ENCODE data around the gene ZBTB26.
A peak's percentile ranks its signal among the peaks of the same experiment; 100 is the strongest.
"Not testable (repeated sequence)": the region's sequence is repeated elsewhere in the genome, so short reads cannot be mapped to it uniquely, and the experiment has no call there.

Gene ZBTB26

GRCh38 chr9:122922713-122923112, 8.6 kb downstream of the ZBTB26 start:
- DNase-seq, result no peak

- DNase-seq, result no peak
Measured at GRCh38 chr9:122918310-122918709, 13.0 kb downstream of the ZBTB26 start.

- DNase-seq, result peak; percentile 28 to 81 (median 66)
Measured at GRCh38 chr9:122912964-122913673, 18.2 kb downstream of the ZBTB26 start, which contains the start of gene ZBTB6. Gene ZBTB6 (minus strand): TSS chr9:122913323. CDS start chr9:122912072, 1,251 bp downstream.

- no peak for DNase-seq
Measured at GRCh38 chr9:122912671-122912963, 18.7 kb downstream of the ZBTB26 start.

GRCh38 chr9:122906122-122906521, 25.2 kb downstream of the ZBTB26 start:
- not testable (repeated sequence) for DNase-seq

GRCh38 chr9:122904823-122905710, 26.2 kb downstream of the ZBTB26 start, which contains the start of gene RC3H2:
Gene RC3H2 (minus strand): TSS chr9:122905359. CDS start chr9:122897509, 7,850 bp downstream.
- DNase-seq, result peak; percentile 92 to 99 (median 98)

GRCh38 chr9:122904466-122904822, 26.9 kb downstream of the ZBTB26 start:
- peak in 2 of 5 donors; percentile 8 to 28 for DNase-seq

GRCh38 chr9:122900791-122901190, 30.5 kb downstream of the ZBTB26 start:
- DNase-seq, result peak in 1 of 5 donors; percentile 16

- DNase-seq, result no peak
Measured at GRCh38 chr9:122897969-122898368, 33.3 kb downstream of the ZBTB26 start.

- DNase-seq, result no peak
Measured at GRCh38 chr9:122888480-122888879, 42.8 kb downstream of the ZBTB26 start.

GRCh38 chr9:122883125-122883524, 48.2 kb downstream of the ZBTB26 start:
- no peak for DNase-seq

GRCh38 chr9:122879443-122879842, 51.9 kb downstream of the ZBTB26 start:
- no peak for DNase-seq

- DNase-seq, result no peak
Measured at GRCh38 chr9:122875523-122875922, 55.8 kb downstream of the ZBTB26 start.

GRCh38 chr9:122867276-122867675, 64.0 kb downstream of the ZBTB26 start:
- not testable (repeated sequence) for DNase-seq

GRCh38 chr9:122866079-122866478, 65.2 kb downstream of the ZBTB26 start:
- DNase-seq, result no peak

Measured in T-helper 1 cell (primary cell).